Panc1 (cell line): ENCODE data around the gene SLC4A2.

ENCODE experiments used
- CTCF ChIP-seq: fragments of 450-650 bp; IDR thresholded peaks from 2 replicates; pipeline ENCODE4 v1.5.1; 2017; ENCODE audit warnings: mild to moderate bottlenecking
- POLR2AphosphoS5 ChIP-seq: IDR thresholded peaks from 2 replicates; pipeline ENCODE4 v1.6.1; 2012; ENCODE audit warnings: mild to moderate bottlenecking, low read depth, low read length, moderate library complexity
- SIN3A ChIP-seq: IDR thresholded peaks from 2 replicates; pipeline ENCODE4 v1.6.1; 2012; ENCODE audit warnings: low read depth, mild to moderate bottlenecking, low read length, moderate library complexity, borderline replicate concordance; ENCODE audit not compliant: insufficient read depth
- TCF7L2 ChIP-seq: IDR thresholded peaks from 2 replicates; pipeline ENCODE4 v1.6.1; 2011; ENCODE audit warnings: mild to moderate bottlenecking, low read depth, low read length, inconsistent platforms

DNA sequence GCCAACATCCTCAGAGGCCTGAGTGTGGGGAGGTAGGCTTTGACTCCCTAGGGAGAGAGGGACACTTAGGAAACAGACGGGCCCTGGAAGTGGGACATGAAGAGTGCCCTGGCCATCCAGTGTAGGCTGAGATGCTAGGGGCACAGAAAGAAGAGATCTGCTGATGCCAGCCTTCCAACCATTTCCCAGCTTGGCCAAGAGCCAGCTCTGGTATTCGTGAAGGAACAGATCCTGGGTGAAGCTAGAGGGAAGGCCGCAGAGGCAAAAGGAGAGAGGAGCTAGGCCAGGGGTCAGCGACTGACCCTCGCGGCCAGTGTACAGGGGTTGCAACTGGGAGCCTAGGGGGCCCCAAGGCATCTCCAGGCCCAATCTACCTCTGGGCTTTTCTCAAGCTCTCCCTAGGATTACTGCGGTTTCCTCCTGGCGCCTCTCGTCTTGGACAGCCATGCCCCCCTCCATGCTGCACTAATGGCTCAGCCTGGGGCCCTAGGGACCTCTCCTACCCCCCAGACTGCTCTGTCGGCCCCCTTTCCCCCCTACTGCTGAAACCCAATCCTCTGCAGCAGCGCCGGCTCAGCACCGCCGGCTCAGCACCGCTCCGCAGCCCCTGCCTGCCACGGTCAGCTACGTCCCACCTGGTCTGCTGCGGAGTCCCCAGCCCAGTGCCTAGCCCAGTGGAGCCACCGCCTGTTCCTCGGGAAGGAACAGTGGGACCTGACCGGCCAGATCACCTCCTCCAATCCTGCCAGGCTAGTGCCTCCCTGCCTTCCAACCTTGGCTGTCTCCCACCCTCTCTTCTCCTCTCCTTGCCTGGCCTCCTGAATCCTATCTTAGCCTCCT lies 11.2 kb upstream of the SLC4A2 start, which contains the start of gene ASIC3:
- no peak for TF ChIP-seq CTCF
- TF ChIP-seq POLR2AphosphoS5: no peak
- no peak for TF ChIP-seq SIN3A
- TF ChIP-seq TCF7L2: no peak
